GM19397 (cell line): Measurements from ENCODE around the gene SHCBP1.
"Not testable (repeated sequence)": the region's sequence is repeated elsewhere in the genome, so short reads cannot be mapped to it uniquely, and the experiment has no call there.

Source experiments
- ATAC-seq: cut with Tn5 transposase; IDR thresholded peaks from one replicate; pipeline ENCODE4 v1.9.1; 2021; ENCODE audit warnings: mild to moderate bottlenecking, moderate library complexity; ENCODE audit not compliant: unreplicated experiment

The SHCBP1 gene

GRCh38 chr16:46618516-46618915 lies 2.7 kb downstream of the SHCBP1 start:
- ATAC-seq = no peak

- no peak for ATAC-seq
Observed at GRCh38 chr16:46614006-46614405, 7.2 kb downstream of the SHCBP1 start.

GRCh38 chr16:46613352-46613751 lies 7.8 kb downstream of the SHCBP1 start:
- no peak for ATAC-seq

GRCh38 chr16:46612121-46612520 lies 9.1 kb downstream of the SHCBP1 start:
- no peak for ATAC-seq

GRCh38 chr16:46607529-46607928 lies 13.7 kb downstream of the SHCBP1 start:
- no peak for ATAC-seq

- no peak for ATAC-seq
Observed at GRCh38 chr16:46606231-46606630, 14.9 kb downstream of the SHCBP1 start.

- ATAC-seq = no peak
Observed at GRCh38 chr16:46591257-46591656, 29.9 kb downstream of the SHCBP1 start.

GRCh38 chr16:46586011-46586577 lies 35.1 kb downstream of the SHCBP1 start:
- ATAC-seq = no peak

GRCh38 chr16:46583036-46583435 lies 38.1 kb downstream of the SHCBP1 start:
- ATAC-seq = no peak

- ATAC-seq = no peak
Observed at GRCh38 chr16:46582313-46582712, 38.9 kb downstream of the SHCBP1 start.

- ATAC-seq = no peak
Observed at GRCh38 chr16:46577988-46578579, 43.1 kb downstream of the SHCBP1 start.

GRCh38 chr16:46573834-46574159 lies 47.4 kb downstream of the SHCBP1 start:
- ATAC-seq = no peak

GRCh38 chr16:46573008-46573833 lies 48.0 kb downstream of the SHCBP1 start:
- ATAC-seq = no peak

GRCh38 chr16:46569231-46569735 lies 51.9 kb downstream of the SHCBP1 start:
- no peak for ATAC-seq

GRCh38 chr16:46568472-46569230 lies 52.5 kb downstream of the SHCBP1 start:
- no peak for ATAC-seq

GRCh38 chr16:46562979-46563378 lies 58.2 kb downstream of the SHCBP1 start:
- no peak for ATAC-seq

GRCh38 chr16:46558018-46558417 lies 63.2 kb downstream of the SHCBP1 start:
- ATAC-seq = no peak

- no peak for ATAC-seq
Observed at GRCh38 chr16:46555951-46556350, 65.2 kb downstream of the SHCBP1 start.

GRCh38 chr16:46554435-46554834 lies 66.7 kb downstream of the SHCBP1 start:
- not testable (repeated sequence) for ATAC-seq

- no peak for ATAC-seq
Observed at GRCh38 chr16:46549477-46549876, 71.7 kb downstream of the SHCBP1 start.
